DND-41 (cell line): Measurements from ENCODE around the gene DPYSL3.

Experiments
- ATAC-seq: fragments of 200-7000 bp; cut with Tn5 transposase; 3 replicates; pipeline ENCODE4 v1.9.1; 2021; ENCODE audit warnings: low read depth; ENCODE audit not compliant: insufficient read depth
- DNase-seq: peaks from one replicate; pipeline ENCODE4 v3.0.0-alpha.2; 2020
- H2AFZ ChIP-seq: 2 replicates; pipeline ENCODE4 v1.6.0; 2012; ENCODE audit warnings: low read depth, low read length
- H3K27ac ChIP-seq: 2 replicates; pipeline ENCODE4 v1.5.1; 2012; ENCODE audit warnings: low read length, inconsistent platforms
- H3K27me3 ChIP-seq: fragments of 200-600 bp; sonication (generic); 2 replicates; pipeline ENCODE4 v1.6.0; 2012; ENCODE audit warnings: low read length, mild to moderate bottlenecking, inconsistent platforms; ENCODE audit not compliant: insufficient read depth, poor library complexity
- H3K36me3 ChIP-seq: 2 replicates; pipeline ENCODE4 v1.5.1; 2012; ENCODE audit warnings: low read length, inconsistent platforms; ENCODE audit not compliant: insufficient read depth
- H3K4me1 ChIP-seq: 2 replicates; pipeline ENCODE4 v1.5.1; 2012; ENCODE audit warnings: mild to moderate bottlenecking, low read length; ENCODE audit not compliant: insufficient read depth
- H3K4me2 ChIP-seq: 2 replicates; pipeline ENCODE4 v1.6.0; 2012; ENCODE audit warnings: mild to moderate bottlenecking, moderate library complexity, low read length, inconsistent platforms; ENCODE audit not compliant: insufficient read depth
- H3K4me3 ChIP-seq, 2 experiments: fragments of 200-600 bp in 1 of 2; shearing (Covaris generic) in 1 of 2; 2 replicates each; pipeline ENCODE4 v1.5.1; 2012 to 2016; ENCODE audit warnings: inconsistent platforms in 2 of 2, low read length in 2 of 2, mild to moderate bottlenecking in 2 of 2, low read depth in 1 of 2, moderate library complexity in 1 of 2
- H3K79me2 ChIP-seq: 2 replicates; pipeline ENCODE4 v1.6.0; 2012; ENCODE audit warnings: low read length, inconsistent platforms; ENCODE audit not compliant: insufficient read depth
- H3K9ac ChIP-seq: 2 replicates; pipeline ENCODE4 v1.6.0; 2012; ENCODE audit warnings: low read depth, mild to moderate bottlenecking, inconsistent platforms, low read length, moderate library complexity
- H3K9me3 ChIP-seq: 2 replicates; pipeline ENCODE4 v1.5.1; 2012; ENCODE audit warnings: low read length, moderate library complexity, mild to moderate bottlenecking, inconsistent platforms; ENCODE audit not compliant: insufficient read depth, severe bottlenecking
- H4K20me1 ChIP-seq: 2 replicates; pipeline ENCODE4 v1.6.0; 2012; ENCODE audit warnings: low read length; ENCODE audit not compliant: insufficient read depth
- CTCF ChIP-seq: IDR thresholded peaks from 2 replicates; pipeline ENCODE4 v1.5.1; 2012; ENCODE audit warnings: borderline replicate concordance, low read length, moderate library complexity, mild to moderate bottlenecking; ENCODE audit not compliant: poor library complexity, severe bottlenecking; ENCODE audit errors: extremely low read depth
- EZH2 ChIP-seq: IDR thresholded peaks from 3 replicates; pipeline ENCODE4 v1.6.1; 2012; ENCODE audit warnings: borderline replicate concordance, low read depth, mild to moderate bottlenecking, moderate library complexity, low read length, inconsistent platforms; ENCODE audit not compliant: severe bottlenecking

DPYSL3 gene

GRCh38 chr5:147538236-147538635 is 28.4 kb upstream of the DPYSL3 start:
- no peak for DNase-seq
- TF ChIP-seq EZH2: no peak
- TF ChIP-seq CTCF: no peak
- H3K9ac ChIP-seq: no peak overlapping the region
- H3K4me1 ChIP-seq: no peaks in the 10 kb centered on the region
- H3K27me3 ChIP-seq: no peaks in the 10 kb centered on the region
- no peak overlapping the region for H3K4me2 ChIP-seq
- ATAC-seq: no peak
- H4K20me1 ChIP-seq: no peaks in the 10 kb centered on the region
- no peak overlapping the region for H2AFZ ChIP-seq
- H3K9me3 ChIP-seq: no peaks in the 10 kb centered on the region
- no peaks in the 10 kb centered on the region for H3K79me2 ChIP-seq
- H3K27ac ChIP-seq: no peak overlapping the region
- no peaks in the 10 kb centered on the region for H3K36me3 ChIP-seq
- H3K4me3 ChIP-seq: no peak overlapping the region

GRCh38 chr5:147534172-147534951 is 24.5 kb upstream of the DPYSL3 start:
- H2AFZ ChIP-seq: no peak overlapping the region
- no peak overlapping the region for H3K27ac ChIP-seq
- H3K4me2 ChIP-seq: no peak overlapping the region

GRCh38 chr5:147532156-147532555 is 22.3 kb upstream of the DPYSL3 start:
- H3K4me2 ChIP-seq: no peak overlapping the region
- H3K27me3 ChIP-seq: no peaks in the 10 kb centered on the region
- H4K20me1 ChIP-seq: no peaks in the 10 kb centered on the region
- no peak for TF ChIP-seq CTCF
- no peak for TF ChIP-seq EZH2
- H3K9me3 ChIP-seq: no peaks in the 10 kb centered on the region
- DNase-seq (no peak), ATAC-seq (no peak)
- no peak overlapping the region for H3K27ac ChIP-seq
- no peaks in the 10 kb centered on the region for H3K79me2 ChIP-seq
- no peaks in the 10 kb centered on the region for H3K4me1 ChIP-seq
- H3K9ac ChIP-seq: no peak overlapping the region
- no peak overlapping the region for H3K4me3 ChIP-seq
- no peaks in the 10 kb centered on the region for H3K36me3 ChIP-seq
- no peak overlapping the region for H2AFZ ChIP-seq

More at GRCh38 chr5:147534172-147534951, 24.5 kb upstream of the DPYSL3 start:
- Histone ChIP-seq H3K4me3 (no peak overlapping the region), H3K9ac (no peak overlapping the region), H3K27me3 (no peaks in the 10 kb centered on the region), H4K20me1 (no peaks in the 10 kb centered on the region), H3K4me1 (no peaks in the 10 kb centered on the region), H3K79me2 (no peaks in the 10 kb centered on the region), H3K36me3 (no peaks in the 10 kb centered on the region), H3K9me3 (no peaks in the 10 kb centered on the region)
- ATAC-seq (no peak), DNase-seq (no peak)
- TF ChIP-seq CTCF: no peak
- no peak for TF ChIP-seq EZH2
